IPS-NIHi11 (cell line): ENCODE measurements around the gene TAOK2.
"Not testable (repeated sequence)": the region's sequence is repeated elsewhere in the genome, so short reads cannot be mapped to it uniquely, and the experiment has no call there.

ENCODE experiments used
- DNase-seq: peaks from one replicate; pipeline ENCODE4 v3.0.0; 2012; ENCODE audit warnings: mixed read lengths, low spot score

Gene TAOK2

GRCh38 chr16:30004811-30005242 lies 31.2 kb downstream of the TAOK2 start:
- DNase-seq: no peak

DNA sequence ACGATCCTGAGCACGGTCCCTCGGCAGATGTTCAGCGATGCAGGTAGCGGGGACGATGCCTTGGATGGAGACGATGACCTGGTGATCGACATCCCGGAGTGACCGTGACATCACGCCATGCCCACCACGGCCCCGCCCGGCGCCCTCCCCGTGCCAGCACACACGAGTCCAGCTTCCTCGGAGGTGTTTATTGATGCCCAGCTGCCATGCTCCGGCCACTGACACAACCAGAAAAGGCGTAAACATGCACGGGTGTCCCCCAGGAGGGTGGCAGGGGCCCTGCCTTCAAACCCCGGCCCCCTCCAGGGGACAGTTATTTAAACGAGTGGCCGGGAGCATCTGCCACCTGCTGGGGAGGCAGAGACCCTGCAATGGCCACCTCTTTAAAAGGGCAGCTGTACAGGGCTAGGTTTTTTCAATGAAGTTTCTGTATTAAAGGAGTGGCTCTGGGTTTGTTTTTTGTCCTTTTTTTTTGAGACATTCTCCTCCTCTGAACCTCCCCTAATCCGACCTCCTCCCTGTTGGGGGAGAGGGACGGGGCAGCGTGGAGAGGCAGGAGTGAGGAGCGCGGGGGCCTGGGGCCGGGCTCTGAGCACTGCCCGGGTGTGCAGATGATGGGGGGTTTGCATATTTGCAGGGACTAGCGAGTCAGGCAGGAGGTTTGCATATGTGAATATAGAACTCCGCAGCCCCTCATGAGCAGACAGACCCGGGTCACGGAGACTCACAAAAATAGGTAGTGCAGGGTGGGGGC lies 31.9 kb downstream of the TAOK2 start:
- DNase-seq: peak; percentile 83

DNA sequence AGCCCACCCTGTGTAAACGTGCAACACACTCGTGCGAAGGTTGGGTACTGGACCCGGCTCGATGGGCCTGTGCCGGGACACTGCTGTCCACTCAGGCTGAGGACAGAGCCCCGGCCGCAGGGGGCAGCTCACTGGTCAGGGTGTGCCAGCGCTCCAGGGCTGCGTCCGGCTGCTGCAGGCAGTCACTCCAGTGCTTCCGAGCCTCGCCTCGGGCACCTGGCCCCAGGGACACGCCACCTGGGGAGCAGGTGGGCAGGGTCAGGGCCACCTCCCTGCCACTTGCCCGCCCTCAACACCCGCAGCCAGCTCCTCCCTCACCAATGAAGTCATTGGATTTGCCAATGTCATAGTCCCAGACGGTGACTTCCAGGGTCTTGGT lies 32.4 kb downstream of the TAOK2 start:
- DNase-seq: no peak

DNA sequence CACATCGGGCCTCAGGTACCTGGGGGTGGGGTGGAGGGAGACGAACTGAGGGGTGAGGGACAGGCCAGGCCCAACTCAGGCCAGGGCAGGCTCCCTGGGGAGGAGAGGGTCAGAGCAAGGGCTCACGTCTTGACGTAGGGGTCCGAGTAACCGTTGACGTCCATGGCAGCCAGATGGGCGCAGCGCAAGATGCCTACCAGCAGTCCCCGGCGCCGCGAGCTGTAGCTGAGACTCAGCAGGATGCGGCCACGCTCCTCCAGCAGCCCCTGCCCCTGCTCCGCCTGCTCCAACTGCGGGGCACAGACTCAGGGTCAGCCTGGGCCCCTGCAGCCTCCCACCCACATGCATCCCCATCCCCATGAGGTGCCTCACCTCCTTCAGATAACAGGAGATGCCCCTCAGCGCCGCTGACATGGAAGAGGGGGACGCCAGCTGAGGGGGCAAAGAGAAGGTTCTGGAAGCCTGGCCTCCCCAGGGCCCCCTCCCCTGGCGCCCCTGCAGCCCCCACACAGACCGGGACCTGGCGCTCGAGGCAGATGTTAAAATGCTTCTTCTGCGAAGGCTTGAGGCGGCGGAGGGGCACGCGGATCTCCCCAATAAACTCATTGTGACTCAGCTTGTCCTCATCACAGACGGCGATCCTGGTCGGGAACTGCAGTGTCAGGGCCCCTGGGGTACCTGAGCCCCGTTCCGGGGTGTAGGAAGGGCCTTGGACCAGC lies 33.1 kb downstream of the TAOK2 start:
- no peak for DNase-seq

GRCh38 chr16:30007378-30007895 lies 33.8 kb downstream of the TAOK2 start:
- DNase-seq: no peak

DNA sequence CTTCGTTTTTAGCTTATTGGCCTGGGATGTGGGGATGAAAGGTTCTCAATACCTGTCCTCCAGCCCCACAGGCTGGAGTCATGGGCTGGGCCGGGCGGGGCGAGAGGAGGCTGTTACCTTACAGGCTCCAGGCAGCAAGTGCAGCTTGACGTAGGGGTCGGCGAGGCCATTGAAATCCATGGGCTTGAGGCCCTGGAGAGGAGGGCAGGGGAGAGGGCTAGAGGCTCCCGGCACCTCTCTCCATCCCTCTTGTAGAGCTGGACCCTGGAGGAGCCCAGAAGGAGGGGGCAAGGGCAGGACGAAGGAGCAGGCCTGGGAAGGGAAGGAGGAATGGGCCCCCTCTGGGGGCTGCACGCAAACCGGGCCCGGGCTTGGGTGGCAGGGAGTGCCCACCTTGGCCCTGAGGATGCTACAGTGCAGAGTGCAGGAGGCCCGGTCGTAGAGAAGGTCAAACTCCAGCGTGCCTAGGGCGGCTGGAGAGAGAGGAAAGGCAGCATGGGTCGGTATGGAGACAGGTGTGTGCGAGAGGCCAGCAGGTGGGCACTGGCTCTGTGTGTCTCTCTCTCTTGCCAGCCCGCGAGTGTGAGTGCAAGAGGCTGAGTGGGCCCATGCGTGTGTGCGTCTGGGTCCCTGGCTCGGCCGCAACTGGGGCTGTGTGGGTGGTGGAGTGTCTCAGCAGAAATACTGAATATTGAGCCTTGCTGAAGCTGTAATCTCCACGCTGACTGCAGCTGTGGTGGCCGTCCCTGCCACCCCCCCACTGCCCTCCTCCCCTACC lies 35.6 kb downstream of the TAOK2 start:
- DNase-seq: no peak

DNA sequence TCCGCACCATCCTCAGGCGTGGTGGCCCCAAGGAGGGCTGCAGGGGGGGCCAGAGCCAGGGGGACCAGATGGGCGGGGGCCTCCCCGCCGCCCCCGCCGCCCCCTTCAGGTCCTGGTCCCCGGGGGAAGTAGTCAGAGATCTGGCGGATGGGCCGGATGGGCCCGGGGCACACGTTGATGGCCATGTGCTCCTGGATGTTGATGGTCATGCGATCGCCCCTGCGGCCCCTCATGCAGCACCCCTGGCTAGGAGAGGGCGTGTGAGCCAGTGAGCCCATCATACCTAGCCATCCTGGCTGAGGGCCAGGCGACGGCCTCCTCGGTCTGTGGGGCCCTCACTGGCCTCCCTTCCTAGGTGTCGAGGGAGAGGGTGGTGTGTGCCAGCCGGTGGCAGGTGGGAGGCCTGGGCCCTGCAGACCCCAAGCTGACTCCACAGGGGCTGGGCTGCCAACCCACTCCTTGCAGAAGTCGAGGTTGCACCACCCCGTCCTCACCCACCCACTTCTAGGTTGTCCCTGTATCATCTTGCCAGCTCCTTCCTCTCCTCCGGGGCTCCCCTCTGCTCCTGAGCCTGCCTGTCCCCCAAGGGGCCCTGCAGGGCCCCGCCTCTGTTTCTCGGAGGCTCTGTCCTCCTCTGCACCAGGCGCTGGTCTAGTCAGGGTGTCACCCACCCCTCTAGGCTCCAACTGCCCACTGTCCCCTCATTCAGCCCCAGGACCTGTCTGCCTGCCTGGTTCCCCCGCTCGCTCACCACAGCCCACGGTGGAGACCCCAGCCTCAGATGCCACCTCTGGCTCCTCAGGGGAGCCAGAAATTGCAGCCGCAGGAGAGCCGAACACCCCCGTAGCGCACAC lies 36.5 kb downstream of the TAOK2 start:
- no peak for DNase-seq

DNA sequence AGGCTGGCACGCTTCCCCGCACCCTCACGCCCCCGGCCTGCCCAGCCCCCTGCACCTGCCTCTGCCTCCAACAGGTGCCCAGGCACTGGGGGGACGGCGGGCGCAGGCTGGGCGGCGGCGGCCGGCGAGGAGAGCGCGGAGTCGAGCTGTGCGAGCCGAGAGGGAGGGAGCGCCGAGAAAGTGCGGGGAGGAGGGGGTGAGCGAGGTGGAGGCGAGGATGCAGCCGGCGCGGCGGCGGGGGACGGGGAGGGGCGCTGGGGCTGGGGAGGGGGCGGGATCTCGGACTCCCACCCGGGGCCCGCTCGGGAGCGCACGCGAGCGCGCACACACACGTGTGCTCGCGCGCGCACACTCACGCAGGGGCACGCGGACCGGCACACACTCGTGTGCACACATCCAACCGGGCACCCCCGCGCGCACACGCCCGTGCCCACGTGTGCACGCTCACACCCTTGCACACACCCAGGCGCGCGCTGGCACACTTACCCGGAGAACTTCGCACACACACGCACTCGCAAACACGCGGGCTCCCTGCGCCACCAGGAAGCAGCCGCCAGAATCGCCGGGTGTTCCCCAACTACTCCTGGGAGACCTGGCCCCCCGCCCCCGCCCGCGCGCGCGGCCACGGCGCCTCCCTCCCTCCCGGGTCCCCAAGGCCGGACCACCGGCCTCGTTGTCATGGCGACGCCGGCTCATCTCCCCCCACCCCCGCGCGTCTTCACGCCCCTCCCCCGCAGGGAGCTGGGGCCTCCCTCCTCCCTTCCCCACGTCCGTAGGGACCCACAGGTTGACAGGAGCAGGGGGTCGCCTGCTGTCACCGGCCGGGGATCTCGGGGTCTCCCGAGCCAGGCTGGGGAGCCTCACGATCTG lies 37.4 kb downstream of the TAOK2 start, which contains the start of gene DOC2A:
DOC2A (minus strand) TSS at position 184 of the 870 bp plus-strand sequence. CDS start 805 bp downstream, outside the sequence.
- DNase-seq: peak; percentile 84

DNA sequence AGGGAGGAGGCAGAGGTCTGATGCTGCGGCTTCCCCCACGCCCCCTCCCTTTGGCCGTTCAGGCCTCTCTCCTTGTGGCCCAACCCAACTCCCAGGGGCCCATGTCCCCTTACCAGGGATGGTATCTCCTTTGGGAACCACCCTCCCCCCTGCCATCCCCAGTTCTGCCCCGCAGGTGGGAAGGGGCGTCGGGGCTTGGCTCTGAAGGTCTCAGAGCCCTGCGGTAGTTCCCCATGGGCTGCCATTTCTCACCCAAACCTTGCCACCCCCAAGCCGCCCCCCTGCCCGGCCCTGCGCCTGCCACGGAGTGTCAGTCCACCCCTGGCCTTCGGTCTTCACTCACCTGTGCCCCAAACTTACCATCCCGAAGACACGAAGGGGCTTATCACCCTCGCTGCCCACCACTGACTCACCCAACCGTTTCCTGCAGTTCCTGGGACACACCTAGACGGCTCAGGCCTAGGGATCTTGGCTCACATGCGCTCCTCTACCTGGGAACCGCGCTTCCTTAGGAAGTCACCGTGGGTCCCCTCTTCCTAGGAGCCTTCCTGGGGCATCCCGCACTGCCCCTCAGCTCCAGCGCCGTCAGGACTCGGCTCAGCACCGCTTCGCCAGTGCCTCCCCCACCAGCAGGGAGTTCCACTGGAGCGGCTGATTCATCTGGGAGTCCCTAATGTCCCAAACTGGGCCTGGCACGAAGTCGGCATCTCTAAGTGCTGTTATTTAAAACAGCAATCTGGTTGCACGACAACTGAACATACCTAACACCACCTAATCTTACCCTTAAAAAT lies 38.2 kb downstream of the TAOK2 start:
- DNase-seq: no peak

DNA sequence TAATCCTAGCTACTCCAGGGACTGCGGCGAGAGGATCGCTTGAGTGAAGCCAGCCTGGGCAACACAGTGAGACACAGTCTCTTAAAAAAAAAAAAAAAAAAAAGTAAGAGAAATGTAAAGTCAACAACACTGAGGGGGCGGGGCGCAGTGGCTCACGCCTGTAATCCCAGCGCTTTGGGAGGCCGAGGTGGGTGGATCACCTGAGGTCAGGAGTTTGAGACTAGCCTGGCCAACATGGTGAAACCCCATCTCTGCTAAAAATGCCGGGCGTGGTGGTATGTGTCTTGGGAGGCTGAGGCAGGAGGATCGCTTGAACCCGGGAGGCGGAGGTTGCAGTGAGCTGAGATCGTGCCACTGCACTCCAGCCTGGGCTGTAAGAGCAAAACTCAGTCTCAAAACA lies 38.9 kb downstream of the TAOK2 start:
- DNase-seq: not testable (repeated sequence)

GRCh38 chr16:30015450-30015849 lies 41.8 kb downstream of the TAOK2 start:
- not testable (repeated sequence) for DNase-seq

- DNase-seq: no peak
Observed at GRCh38 chr16:30016555-30017276, 43.0 kb downstream of the TAOK2 start.

DNA sequence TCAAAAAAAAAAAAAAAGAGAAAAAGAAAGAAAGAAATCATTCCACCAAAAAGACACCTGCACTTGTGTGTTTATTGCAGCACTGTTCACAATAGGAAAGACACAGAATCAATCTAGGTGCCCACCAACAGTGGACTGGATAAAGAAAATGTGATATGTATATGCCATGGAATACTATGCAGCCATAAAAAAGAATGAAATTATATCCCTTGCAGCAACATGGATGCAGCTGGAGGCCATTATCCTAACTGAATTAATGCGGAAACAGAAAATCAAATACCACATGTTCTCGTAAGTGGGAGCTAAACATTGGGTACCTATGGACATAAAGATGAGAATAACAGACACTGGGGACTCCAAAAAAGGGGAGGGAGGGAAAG lies 43.6 kb downstream of the TAOK2 start:
- no peak for DNase-seq

DNA sequence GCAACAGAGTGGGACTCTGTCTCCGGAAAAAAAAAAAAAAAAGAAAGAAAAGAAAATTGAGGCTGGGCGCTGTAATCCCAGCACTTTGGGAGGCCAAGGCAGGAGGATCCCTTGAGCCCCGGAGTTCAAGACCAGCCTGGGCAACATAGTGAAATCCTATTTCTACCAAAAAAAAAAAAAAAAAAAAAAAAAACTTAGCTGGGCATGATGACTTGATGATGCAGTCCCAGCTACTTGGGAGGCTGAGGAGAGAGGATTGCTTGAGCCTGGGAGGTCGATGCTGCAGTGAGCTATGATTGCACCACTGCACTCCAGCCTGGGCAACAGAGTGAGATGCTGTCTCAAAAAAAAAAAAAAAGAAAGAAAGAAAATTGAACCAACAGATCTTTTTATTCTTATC lies 44.3 kb downstream of the TAOK2 start:
- not testable (repeated sequence) for DNase-seq

- DNase-seq: no peak
Observed at GRCh38 chr16:30018731-30019158, 45.1 kb downstream of the TAOK2 start.

DNA sequence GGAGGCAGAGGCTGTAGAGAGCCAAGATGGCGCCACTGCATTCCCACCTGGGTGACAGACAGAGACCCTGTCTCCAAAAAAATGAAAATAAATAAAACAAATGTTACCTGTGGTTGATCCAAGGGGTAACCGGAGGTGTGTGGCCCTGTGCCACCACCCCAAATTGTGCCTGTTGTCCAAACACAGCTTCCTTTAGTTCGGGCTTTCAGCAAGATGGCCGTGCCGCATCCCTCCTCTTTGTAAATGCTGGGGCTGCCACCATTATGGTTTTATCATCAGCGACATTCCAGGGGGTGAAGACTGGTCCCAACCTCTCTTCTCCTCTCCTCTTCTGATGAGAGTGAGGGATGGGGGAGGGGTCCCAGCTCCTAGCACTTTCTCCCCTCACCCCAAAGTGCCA lies 49.2 kb downstream of the TAOK2 start, which contains the start of gene C16orf92:
C16orf92 (plus strand) TSS at position 312 of the 400 bp plus-strand sequence. CDS start 143 bp downstream, outside the sequence.
- no peak for DNase-seq

GRCh38 chr16:30023586-30023985 lies 49.9 kb downstream of the TAOK2 start:
- DNase-seq: no peak

- DNase-seq: no peak
Observed at GRCh38 chr16:30024451-30024850, 50.8 kb downstream of the TAOK2 start.

- no peak for DNase-seq
Observed at GRCh38 chr16:30025156-30025555, 51.5 kb downstream of the TAOK2 start.
